Body of pancreas (tissue), 4 donors: Measurements from ENCODE around the gene GLRA3. TPM values are rescaled to one million over a fixed set of nuclear protein-coding genes. Genes with fewer than 3 reads are reported as not detected.

Experiments used
- ATAC-seq: fragments of 150-250 bp; one replicate; pipeline ENCODE4 v1.9.1; 2016
- DNase-seq, 4 donors: peaks; one replicate each; pipeline ENCODE4 v3.0.0-alpha.2; 2019
- H3K27ac ChIP-seq, 4 donors: fragments of 200-600 bp; sonication (generic); 1 replicate in 3 of 4; 2 replicates in 1 of 4; pipeline versions ENCODE4 v1.5.1 to v1.6.1; 2016 to 2019; ENCODE audit warnings: mild to moderate bottlenecking in 1 of 4, mixed read lengths in 1 of 4, moderate library complexity in 1 of 4
- H3K27me3 ChIP-seq, 2 donors: fragments of 200-600 bp; sonication (generic); one replicate each; pipeline ENCODE4 v1.6.0; 2016; ENCODE audit warnings: mild to moderate bottlenecking in 1 of 2
- H3K36me3 ChIP-seq, 2 donors: fragments of 200-600 bp; sonication (generic); replicated peaks in 1 of 2; 2 replicates each; pipeline ENCODE4 v1.5.1; 2016; ENCODE audit warnings: low read depth in 2 of 2; ENCODE audit not compliant: insufficient read depth in 1 of 2
- H3K4me1 ChIP-seq: fragments of 200-600 bp; sonication (generic); one replicate; pipeline ENCODE4 v1.6.0; 2016
- H3K4me3 ChIP-seq, 2 donors: fragments of 200-600 bp; sonication (generic); 1 replicate in 1 of 2; 2 replicates in 1 of 2; pipeline ENCODE4 v1.5.1; 2016 to 2019
- H3K9me3 ChIP-seq, 3 donors: fragments of 200-600 bp; sonication (generic); 1 replicate in 2 of 3; 2 replicates in 1 of 3; pipeline ENCODE4 v1.5.1; 2016
- CTCF ChIP-seq, 7 experiments: fragments of 450-650 bp in 4 of 7; fragments of 200-600 bp in 3 of 7; sonication (generic) in 3 of 7; IDR thresholded peaks; one replicate each; pipeline ENCODE4 v1.5.1; 2016 to 2019; ENCODE audit warnings: antibody characterized with exemption in 7 of 7
- POLR2A ChIP-seq, 3 donors: fragments of 450-650 bp; IDR thresholded peaks; one replicate each; pipeline ENCODE4 v1.6.1; 2016; ENCODE audit warnings: antibody characterized with exemption in 3 of 3, mild to moderate bottlenecking in 2 of 3
- WGBS, 2 donors: methylation state at CpG; one replicate each; pipeline ENCODE4 v1.1.5; 2017; 5-methylcytosine and 5-hydroxymethylcytosine counted together
- intact Hi-C: fragments of 100-400 bp; cut with DNase I; formaldehyde crosslinking; loops from one replicate; pipeline ENCODE4 v1.15.1; 2023
- total RNA-seq, 2 donors: library from RNA; depleted of rRNA; stranded (reverse); fragments of >200 nt; gene quantifications; one replicate each; pipeline ENCODE4 v1.1.0, GENCODE V29; 2016

GLRA3 gene
- total RNA-seq, 2 donors from 2014 or later = 0.26 TPM; not detected in 1

GRCh38 chr4:174752026-174752425, 77.0 kb downstream of the GLRA3 start:
- no peak overlapping the region for H3K4me3 ChIP-seq
- ATAC-seq (no peak), DNase-seq (no peak)
- no peaks in the 10 kb centered on the region for H3K4me1 ChIP-seq
- H3K27me3 ChIP-seq = no peaks in the 10 kb centered on the region
- 78 to 82% methylated on average over 2 of the region's 2 CpGs for whole genome bisulfite sequencing, 2 donors
- TF ChIP-seq CTCF (IDR thresholded peaks at IDR 0.05) (no peak), POLR2A (IDR thresholded peaks at IDR 0.05) (no peak)
- intact Hi-C loops = no loop called here
- H3K9me3 ChIP-seq = no peaks in the 10 kb centered on the region
- no peaks in the 10 kb centered on the region for H3K36me3 ChIP-seq
- H3K27ac ChIP-seq = no peak overlapping the region

GRCh38 chr4:174749091-174749490, 80.0 kb downstream of the GLRA3 start:
- H3K27ac ChIP-seq = no peak overlapping the region
- intact Hi-C loops = no loop called here
- H3K9me3 ChIP-seq = no peaks in the 10 kb centered on the region
- WGBS, 2 donors = 68 to 87% methylated on average over 3 of the region's 3 CpGs
- H3K36me3 ChIP-seq = no peaks in the 10 kb centered on the region
- DNase-seq (no peak), ATAC-seq (no peak)
- H3K27me3 ChIP-seq = no peaks in the 10 kb centered on the region
- no peaks in the 10 kb centered on the region for H3K4me1 ChIP-seq
- TF ChIP-seq CTCF (IDR thresholded peaks at IDR 0.05) (no peak), POLR2A (IDR thresholded peaks at IDR 0.05) (no peak)
- H3K4me3 ChIP-seq = no peak overlapping the region

GRCh38 chr4:174746710-174747109, 82.3 kb downstream of the GLRA3 start:
- ATAC-seq (no peak), DNase-seq (no peak)
- intact Hi-C loops = no loop called here
- H3K27me3 ChIP-seq = no peaks in the 10 kb centered on the region
- TF ChIP-seq CTCF (IDR thresholded peaks at IDR 0.05) (no peak), POLR2A (IDR thresholded peaks at IDR 0.05) (no peak)
- H3K4me3 ChIP-seq = no peak overlapping the region
- WGBS, 2 donors = 53 to 65% methylated on average over 2 of the region's 2 CpGs
- no peaks in the 10 kb centered on the region for H3K9me3 ChIP-seq
- H3K27ac ChIP-seq = no peak overlapping the region
- H3K36me3 ChIP-seq = no peaks in the 10 kb centered on the region
- no peaks in the 10 kb centered on the region for H3K4me1 ChIP-seq

GRCh38 chr4:174742561-174742960, 86.5 kb downstream of the GLRA3 start:
- H3K36me3 ChIP-seq = no peaks in the 10 kb centered on the region
- TF ChIP-seq POLR2A (IDR thresholded peaks at IDR 0.05) (no peak), CTCF (IDR thresholded peaks at IDR 0.05) (no peak)
- H3K27ac ChIP-seq = no peak overlapping the region
- no peak overlapping the region for H3K4me3 ChIP-seq
- H3K27me3 ChIP-seq = no peaks in the 10 kb centered on the region
- intact Hi-C loops = no loop called here
- H3K4me1 ChIP-seq = no peaks in the 10 kb centered on the region
- no peak for ATAC-seq
- no peak for DNase-seq
- H3K9me3 ChIP-seq = no peaks in the 10 kb centered on the region

- no peaks in the 10 kb centered on the region for H3K9me3 ChIP-seq
These were observed 89.5 kb downstream of the GLRA3 start for GRCh38 chr4:174739576-174739975.

More at GRCh38 chr4:174739576-174739975, 89.5 kb downstream of the GLRA3 start:
- WGBS, 2 donors = 75 to 84% methylated on average over 3 of the region's 3 CpGs
- Histone ChIP-seq H3K4me3 (no peak overlapping the region), H3K36me3 (no peaks in the 10 kb centered on the region), H3K4me1 (no peaks in the 10 kb centered on the region), H3K27me3 (no peaks in the 10 kb centered on the region), H3K27ac (no peak overlapping the region)
- TF ChIP-seq POLR2A (IDR thresholded peaks at IDR 0.05) (no peak), CTCF (IDR thresholded peaks at IDR 0.05) (no peak)
- DNase-seq (no peak), ATAC-seq (no peak)
- intact Hi-C loops = no loop called here
